GM10266 (cell line): Measurements from ENCODE around the gene CDKAL1.

ENCODE experiments used
- DNase-seq: peaks from one replicate; pipeline ENCODE4 v3.0.0; 2012; ENCODE audit errors: extremely low spot score
- TF ChIP-seq, protein P1 (sequence below): IDR thresholded peaks from 2 replicates; pipeline ENCODE4 v1.5.1; 2012; ENCODE audit warnings: mild to moderate bottlenecking, low read depth; ENCODE audit not compliant: control insufficient read depth, insufficient read depth; ENCODE audit errors: missing control alignments

The CDKAL1 gene

DNA sequence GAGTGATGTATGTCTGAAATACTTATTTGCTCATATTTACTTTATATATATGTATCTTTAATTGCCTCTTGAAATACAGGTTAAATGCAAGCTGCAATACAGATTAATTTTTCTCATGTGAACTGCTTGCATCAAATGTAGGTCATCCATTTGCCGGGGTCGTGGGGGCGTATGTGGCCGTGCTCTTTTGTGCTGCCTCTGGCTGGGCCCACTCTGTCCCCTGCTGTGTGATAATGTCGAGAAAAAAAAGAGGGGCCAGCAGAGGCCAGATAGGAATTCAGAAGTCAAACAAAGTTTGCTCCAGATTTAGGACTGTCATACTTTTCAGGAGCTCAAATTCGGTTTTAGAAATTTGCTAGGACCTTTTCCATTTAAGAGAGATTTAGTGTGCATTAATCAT lies 599.6 kb downstream of the CDKAL1 start:
- TF ChIP-seq, protein P1, sequence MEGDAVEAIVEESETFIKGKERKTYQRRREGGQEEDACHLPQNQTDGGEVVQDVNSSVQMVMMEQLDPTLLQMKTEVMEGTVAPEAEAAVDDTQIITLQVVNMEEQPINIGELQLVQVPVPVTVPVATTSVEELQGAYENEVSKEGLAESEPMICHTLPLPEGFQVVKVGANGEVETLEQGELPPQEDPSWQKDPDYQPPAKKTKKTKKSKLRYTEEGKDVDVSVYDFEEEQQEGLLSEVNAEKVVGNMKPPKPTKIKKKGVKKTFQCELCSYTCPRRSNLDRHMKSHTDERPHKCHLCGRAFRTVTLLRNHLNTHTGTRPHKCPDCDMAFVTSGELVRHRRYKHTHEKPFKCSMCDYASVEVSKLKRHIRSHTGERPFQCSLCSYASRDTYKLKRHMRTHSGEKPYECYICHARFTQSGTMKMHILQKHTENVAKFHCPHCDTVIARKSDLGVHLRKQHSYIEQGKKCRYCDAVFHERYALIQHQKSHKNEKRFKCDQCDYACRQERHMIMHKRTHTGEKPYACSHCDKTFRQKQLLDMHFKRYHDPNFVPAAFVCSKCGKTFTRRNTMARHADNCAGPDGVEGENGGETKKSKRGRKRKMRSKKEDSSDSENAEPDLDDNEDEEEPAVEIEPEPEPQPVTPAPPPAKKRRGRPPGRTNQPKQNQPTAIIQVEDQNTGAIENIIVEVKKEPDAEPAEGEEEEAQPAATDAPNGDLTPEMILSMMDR, result no peak
- DNase-seq, result no peak

DNA sequence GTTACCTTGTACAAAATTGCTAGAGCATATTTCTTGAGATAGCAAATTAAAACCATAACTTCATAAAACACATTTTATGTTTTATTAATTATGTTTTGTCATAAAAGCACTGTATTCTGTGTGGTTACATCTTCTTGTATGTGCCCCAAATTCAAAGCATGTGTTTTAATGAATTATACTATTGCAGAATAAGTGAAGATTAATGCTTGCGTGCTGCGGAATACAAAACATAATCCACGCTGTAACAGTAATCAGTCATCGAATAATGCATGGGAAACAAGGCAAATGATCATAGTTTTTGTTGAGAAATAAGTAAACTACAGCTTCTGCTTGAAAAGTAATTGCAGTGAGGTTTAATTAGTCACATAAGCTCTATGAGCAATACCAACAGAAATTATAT lies 600.1 kb downstream of the CDKAL1 start:
- TF ChIP-seq, protein P1, result no peak
- DNase-seq, result no peak

DNA sequence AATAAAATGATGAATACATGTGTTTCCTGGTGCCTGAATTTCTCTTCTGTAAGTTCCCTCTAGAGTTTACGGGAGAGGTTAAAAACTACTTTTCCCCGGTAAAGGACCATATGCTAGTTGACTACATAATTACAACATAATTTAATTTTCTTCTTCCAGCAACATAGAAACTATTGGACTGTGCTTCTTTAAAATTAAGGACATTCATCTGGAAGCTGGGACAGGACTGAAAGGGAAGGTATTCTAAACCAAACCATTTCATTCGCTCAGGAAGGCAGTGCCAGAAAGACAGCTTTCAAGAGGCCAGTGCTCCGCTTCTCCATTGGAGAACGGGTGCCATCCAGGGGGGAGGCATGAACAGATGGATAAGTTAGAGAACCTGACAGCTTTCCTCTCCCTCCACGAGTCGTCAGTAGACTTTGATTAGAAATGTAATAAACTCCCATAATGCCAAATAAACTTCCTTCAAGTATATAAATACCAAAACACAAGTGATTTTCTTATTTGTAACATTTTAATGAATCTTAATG lies 601.3 kb downstream of the CDKAL1 start:
- TF ChIP-seq, protein P1, result no peak
- DNase-seq, result no peak

DNA sequence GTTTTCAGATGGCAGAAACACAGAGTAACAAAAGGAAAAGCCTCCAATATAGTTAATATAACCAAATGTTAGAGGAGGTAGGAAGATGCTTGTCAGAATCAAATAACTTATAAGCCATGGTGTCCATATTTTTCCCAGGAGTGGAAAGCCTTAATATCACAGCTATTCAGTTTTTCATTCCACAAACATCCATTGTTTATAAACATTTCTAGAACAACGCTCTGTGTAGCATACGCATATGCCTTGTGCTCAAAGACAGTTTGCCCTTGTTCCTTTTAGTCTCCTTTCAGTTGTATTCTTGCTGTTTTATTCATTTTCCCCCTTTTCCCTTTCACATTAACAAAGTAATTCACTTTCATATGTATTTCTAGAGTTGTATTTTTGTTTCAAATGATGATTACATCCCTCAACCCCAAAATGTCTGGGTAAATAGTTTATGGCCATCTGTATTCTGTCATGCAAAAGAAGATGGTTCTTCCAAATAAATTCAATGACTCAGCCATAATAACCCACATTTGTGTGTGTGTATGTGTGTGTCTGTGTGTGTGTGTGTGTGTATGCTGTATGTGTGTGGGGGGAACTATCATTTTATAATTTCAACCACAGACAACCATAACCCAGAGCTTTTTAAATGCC lies 603.6 kb downstream of the CDKAL1 start:
- TF ChIP-seq, protein P1, result no peak
- DNase-seq, result no peak

DNA sequence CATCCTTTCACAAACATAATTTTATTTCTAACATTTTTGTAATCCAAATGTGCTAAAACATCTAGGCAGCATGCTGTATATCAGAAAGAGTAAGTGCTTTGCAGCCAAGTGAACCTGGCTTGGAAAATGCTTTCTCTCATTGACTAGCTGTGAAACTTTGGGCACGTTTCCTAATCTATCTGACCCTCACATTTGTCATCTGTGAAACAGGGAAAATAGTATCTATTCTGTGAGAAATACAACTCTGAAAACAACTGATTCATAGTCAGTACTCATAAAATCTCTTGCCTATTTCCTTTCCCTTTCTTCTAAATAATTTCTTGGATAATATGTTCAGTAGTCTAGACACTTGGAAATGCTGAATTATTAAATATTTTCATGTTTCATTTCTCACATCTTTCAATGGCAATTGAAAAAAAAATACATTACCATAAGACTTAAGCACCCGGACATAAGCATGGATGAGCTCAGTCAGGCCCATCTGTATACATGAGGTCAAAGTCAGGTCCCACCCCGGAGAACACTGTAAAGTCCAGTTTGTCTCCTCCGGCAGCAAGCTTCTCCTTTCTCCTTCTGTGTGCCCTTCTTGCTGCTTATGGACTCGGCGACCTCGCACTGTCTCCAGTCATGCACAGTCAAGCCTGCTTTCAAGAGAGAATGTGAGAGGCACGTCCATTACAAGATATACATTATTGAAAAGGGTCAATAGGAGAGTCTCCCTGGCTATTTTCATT lies 604.2 kb downstream of the CDKAL1 start:
- DNase-seq, result no peak
- TF ChIP-seq, protein P1, result no peak

DNA sequence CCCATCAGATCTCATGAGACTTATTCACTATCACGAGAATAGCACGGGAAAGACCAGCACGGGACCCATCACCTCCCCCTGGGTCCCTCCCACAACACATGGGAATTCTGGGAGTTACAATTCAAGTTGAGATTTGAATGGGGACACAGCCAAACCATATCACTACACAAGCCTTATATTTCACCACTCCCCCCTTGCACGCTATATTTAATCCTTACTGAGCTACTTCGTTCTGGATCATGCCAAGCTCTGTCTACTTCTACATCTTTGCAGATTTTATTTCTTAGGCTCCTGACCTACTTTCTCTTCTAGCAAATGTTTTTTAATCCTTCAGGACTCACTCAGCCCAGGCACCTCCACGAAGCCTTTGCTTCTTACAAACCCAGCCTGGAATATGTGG lies 606.7 kb downstream of the CDKAL1 start:
- no peak for DNase-seq
- TF ChIP-seq, protein P1, result no peak

DNA sequence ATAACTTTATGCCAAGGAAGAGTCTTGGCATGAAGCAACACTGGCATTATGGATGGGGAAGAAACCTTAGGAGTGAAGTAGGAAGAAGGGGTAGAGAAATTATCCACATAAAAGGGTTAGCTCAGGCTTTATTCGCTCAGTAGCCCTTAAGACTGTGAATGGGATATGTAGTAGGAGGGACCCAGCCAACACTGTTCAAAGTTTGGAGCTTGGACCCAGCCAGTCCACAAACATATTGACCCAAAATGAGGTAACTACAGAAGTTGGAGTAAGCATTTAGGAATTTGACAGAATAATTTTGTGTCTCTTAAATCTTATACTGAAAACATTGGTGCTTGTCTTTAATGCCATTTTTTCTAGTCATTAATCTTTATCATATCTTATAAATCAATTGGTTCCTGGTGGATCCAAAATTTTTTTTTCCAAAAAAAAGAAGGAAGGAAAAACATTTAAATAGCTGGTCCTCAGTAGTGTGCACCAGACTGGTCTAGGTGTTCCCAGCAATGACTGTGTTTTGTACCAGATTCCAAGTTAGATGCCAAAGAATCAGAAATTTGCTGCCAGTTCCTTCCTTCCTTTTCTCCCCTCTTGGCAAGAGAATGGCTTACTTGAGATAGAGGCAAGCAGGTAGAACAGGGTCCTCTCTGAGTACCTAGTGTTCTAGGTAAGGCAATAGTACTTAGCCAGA lies 607.5 kb downstream of the CDKAL1 start:
- DNase-seq, result no peak
- TF ChIP-seq, protein P1, result no peak
